Thoracic aorta (tissue), 2 donors: ENCODE data around the gene TMEM54. TPM values are rescaled to one million over a fixed set of nuclear protein-coding genes. Genes with fewer than 3 reads are reported as not detected.

Experiments
- ATAC-seq: fragments of 150-250 bp; one replicate; pipeline ENCODE4 v1.8.0; 2017; ENCODE audit warnings: low read depth; ENCODE audit not compliant: insufficient number of reproducible peaks, low FRiP score
- DNase-seq: peaks from one replicate; pipeline ENCODE4 v3.0.0-alpha.2; 2020; ENCODE audit warnings: low spot score
- H3K27ac ChIP-seq, 2 donors: fragments of 200-600 bp; sonication (generic); 1 replicate in 1 of 2; 2 replicates in 1 of 2; pipeline ENCODE4 v1.5.1; 2016; ENCODE audit warnings: mild to moderate bottlenecking in 2 of 2, moderate library complexity in 2 of 2
- H3K27me3 ChIP-seq: fragments of 200-600 bp; sonication (generic); replicated peaks from 2 replicates; pipeline ENCODE4 v1.6.0; 2016; ENCODE audit warnings: mild to moderate bottlenecking; ENCODE audit not compliant: insufficient read depth
- H3K36me3 ChIP-seq: fragments of 200-600 bp; sonication (generic); one replicate; pipeline ENCODE4 v1.5.1; 2016
- H3K4me1 ChIP-seq, 2 donors: fragments of 200-600 bp; sonication (generic); 1 replicate in 1 of 2; 2 replicates in 1 of 2; pipeline versions ENCODE4 v1.5.1 to v1.6.0; 2016; ENCODE audit warnings: low read depth in 2 of 2, mild to moderate bottlenecking in 1 of 2; ENCODE audit not compliant: control insufficient read depth in 1 of 2
- H3K4me3 ChIP-seq: fragments of 200-600 bp; sonication (generic); 2 replicates; pipeline ENCODE4 v1.5.1; 2016; ENCODE audit warnings: mild to moderate bottlenecking
- H3K9me3 ChIP-seq: fragments of 200-600 bp; sonication (generic); 2 replicates; pipeline ENCODE4 v1.5.1; 2016
- CTCF ChIP-seq: fragments of 200-600 bp; sonication (generic); IDR thresholded peaks from one replicate; pipeline ENCODE4 v1.5.1; 2019; ENCODE audit warnings: antibody characterized with exemption
- total RNA-seq, 2 donors: library from RNA; depleted of rRNA; stranded (reverse); fragments of >200 nt; gene quantifications; one replicate each; pipeline versions ENCODE4 v1.1.0 to v1.2.3, GENCODE V29; 2016

Gene TMEM54
- total RNA-seq, 2 donors from 2014 or later, result 28.1 to 56.6 TPM

GRCh38 chr1:32897082-32898049 is 3.8 kb downstream of the TMEM54 start:
- peaks cover 3 to 25% of the 10 kb centered on the region in 2 donors for H3K4me1 ChIP-seq
- DNase-seq (no peak), ATAC-seq (no peak)
- no peaks in the 10 kb centered on the region for H3K9me3 ChIP-seq
- no peak overlapping the region for H3K4me3 ChIP-seq
- H3K36me3 ChIP-seq, result no peaks in the 10 kb centered on the region
- no peak overlapping the region for H3K27ac ChIP-seq
- no peaks in the 10 kb centered on the region for H3K27me3 ChIP-seq
- TF ChIP-seq CTCF, result no peak

- H3K36me3 ChIP-seq, result no peaks in the 10 kb centered on the region
- no peak for TF ChIP-seq CTCF
- ATAC-seq (no peak), DNase-seq (no peak)
- H3K4me1 ChIP-seq, result peaks cover 3 to 22% of the 10 kb centered on the region in 2 donors
- H3K27ac ChIP-seq, result no peak overlapping the region
- no peaks in the 10 kb centered on the region for H3K27me3 ChIP-seq
- no peaks in the 10 kb centered on the region for H3K9me3 ChIP-seq
- H3K4me3 ChIP-seq, result no peak overlapping the region
These were observed 4.7 kb downstream of the TMEM54 start for GRCh38 chr1:32896451-32896850.

- H3K9me3 ChIP-seq, result no peaks in the 10 kb centered on the region
- peaks cover under 1 to 16% of the 10 kb centered on the region in 2 donors for H3K4me1 ChIP-seq
- no peak overlapping the region for H3K4me3 ChIP-seq
- no peak overlapping the region for H3K27ac ChIP-seq
- H3K36me3 ChIP-seq, result no peaks in the 10 kb centered on the region
- no peak for ATAC-seq
- TF ChIP-seq CTCF, result no peak
- H3K27me3 ChIP-seq, result no peaks in the 10 kb centered on the region
- DNase-seq, result no peak
These were observed 5.6 kb downstream of the TMEM54 start for GRCh38 chr1:32895325-32896215.

- no peaks in the 10 kb centered on the region for H3K36me3 ChIP-seq
- ATAC-seq (no peak), DNase-seq (no peak)
- H3K9me3 ChIP-seq, result no peaks in the 10 kb centered on the region
- peaks cover 0 to 14% of the 10 kb centered on the region in 2 donors for H3K4me1 ChIP-seq
- no peak overlapping the region for H3K4me3 ChIP-seq
- no peak overlapping the region for H3K27ac ChIP-seq
- no peaks in the 10 kb centered on the region for H3K27me3 ChIP-seq
- no peak for TF ChIP-seq CTCF
These were observed 6.5 kb downstream of the TMEM54 start for GRCh38 chr1:32894681-32895080.

- TF ChIP-seq CTCF, result no peak
- DNase-seq (no peak), ATAC-seq (no peak)
- no peaks in the 10 kb centered on the region for H3K36me3 ChIP-seq
- H3K4me1 ChIP-seq, result peaks cover 0 to 14% of the 10 kb centered on the region in 2 donors
- no peak overlapping the region for H3K27ac ChIP-seq
- H3K9me3 ChIP-seq, result no peaks in the 10 kb centered on the region
- H3K4me3 ChIP-seq, result no peak overlapping the region
- H3K27me3 ChIP-seq, result no peaks in the 10 kb centered on the region
These were observed 7.1 kb downstream of the TMEM54 start for GRCh38 chr1:32894019-32894600.
